HL-60 (cell line): ENCODE results near the gene CTRB1.

Experiments used
- DNase-seq, 2 experiments: peaks; one replicate each; pipeline ENCODE4 v3.0.0-alpha.2; 2010 to 2020; ENCODE audit warnings: low read depth in 1 of 2, low spot score in 1 of 2
- H3K27ac ChIP-seq: fragments of 250-450 bp; sonication (Bioruptor Pico); replicated peaks from 2 replicates; pipeline ENCODE4 v1.5.1; 2020; ENCODE audit warnings: mild to moderate bottlenecking, moderate library complexity
- H3K27me3 ChIP-seq: fragments of 250-450 bp; sonication (Bioruptor Pico); 2 replicates; pipeline ENCODE4 v1.5.1; 2021; ENCODE audit warnings: mild to moderate bottlenecking, moderate library complexity; ENCODE audit not compliant: insufficient read depth, poor library complexity, severe bottlenecking
- H3K4me3 ChIP-seq: replicated peaks from 2 replicates; pipeline ENCODE4 v1.5.1; 2011; ENCODE audit warnings: mild to moderate bottlenecking, control low read depth, low read length; ENCODE audit not compliant: insufficient read depth
- GABPA ChIP-seq: IDR thresholded peaks from 2 replicates; pipeline ENCODE4 v1.6.1; 2012; ENCODE audit warnings: low read depth
- POLR2AphosphoS5 ChIP-seq: IDR thresholded peaks from 2 replicates; pipeline ENCODE4 v1.6.1; 2012; ENCODE audit warnings: low read depth
- SPI1 ChIP-seq: IDR thresholded peaks from 2 replicates; pipeline ENCODE4 v1.6.1; 2012; ENCODE audit warnings: low read depth, mild to moderate bottlenecking, borderline replicate concordance
- TF ChIP-seq, protein P1 (sequence below): IDR thresholded peaks from 2 replicates; pipeline ENCODE4 v1.6.1; 2012; ENCODE audit warnings: low read depth; ENCODE audit not compliant: insufficient replicate concordance
- TF ChIP-seq, protein P2 (sequence below): IDR thresholded peaks from one replicate; pipeline ENCODE4 v1.5.1; 2011; ENCODE audit warnings: low read length, control low read depth, inconsistent platforms; ENCODE audit not compliant: insufficient read depth

The CTRB1 gene

DNA sequence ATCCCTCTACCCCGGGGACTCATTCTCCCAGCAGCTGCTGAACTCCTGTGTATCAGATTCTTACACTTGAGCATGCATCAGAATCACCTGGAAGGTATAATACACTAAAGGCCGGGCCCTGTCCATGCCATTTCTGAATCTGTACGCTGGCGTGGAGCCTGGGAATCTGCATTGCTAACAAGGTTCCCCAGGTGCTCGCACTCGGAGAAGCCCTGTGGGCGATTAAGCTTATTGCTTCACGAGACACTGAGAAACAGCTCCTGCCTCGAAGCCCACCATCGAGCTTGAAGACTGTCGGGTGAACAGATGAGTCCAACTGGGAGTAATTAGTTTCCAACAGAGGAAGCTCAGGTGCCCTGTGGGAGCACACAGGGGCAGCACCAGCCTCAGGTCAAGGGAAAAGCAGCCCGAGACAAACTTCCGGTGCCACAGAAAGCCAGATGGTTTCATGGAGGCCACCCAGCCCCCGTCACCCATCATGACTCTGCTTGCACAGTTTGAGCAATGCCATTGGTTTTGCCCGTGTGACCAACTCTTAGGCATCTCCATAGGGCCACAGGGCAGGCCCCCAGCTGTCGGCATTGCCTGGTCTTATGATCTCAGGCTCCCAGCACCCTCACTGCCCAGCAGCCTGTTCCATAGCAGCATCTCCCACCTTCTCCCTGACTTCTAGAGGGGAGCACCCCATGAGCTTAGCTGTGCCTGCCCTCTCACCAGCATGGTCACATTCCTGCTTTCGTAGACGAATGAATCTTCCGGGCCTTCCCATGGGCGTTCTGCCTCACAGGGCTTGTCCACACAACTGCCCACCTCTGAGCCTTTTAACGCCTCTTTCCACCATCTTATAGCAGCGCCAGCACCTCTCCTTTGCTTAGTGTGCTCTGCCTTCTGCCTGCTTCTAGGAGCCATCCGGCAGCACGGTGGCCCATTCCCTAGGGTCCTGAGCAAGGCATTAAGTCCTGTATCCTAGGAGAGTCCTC lies 22.7 kb upstream of the CTRB1 start:
- no peak for DNase-seq
- Histone ChIP-seq H3K4me3 (no peak overlapping the region), H3K27me3 (peaks cover 12% of the 10 kb centered on the region), H3K27ac (no peak overlapping the region)
- TF ChIP-seq GABPA (no peak), POLR2AphosphoS5 (no peak), SPI1 (no peak)
- TF ChIP-seq, protein P1, sequence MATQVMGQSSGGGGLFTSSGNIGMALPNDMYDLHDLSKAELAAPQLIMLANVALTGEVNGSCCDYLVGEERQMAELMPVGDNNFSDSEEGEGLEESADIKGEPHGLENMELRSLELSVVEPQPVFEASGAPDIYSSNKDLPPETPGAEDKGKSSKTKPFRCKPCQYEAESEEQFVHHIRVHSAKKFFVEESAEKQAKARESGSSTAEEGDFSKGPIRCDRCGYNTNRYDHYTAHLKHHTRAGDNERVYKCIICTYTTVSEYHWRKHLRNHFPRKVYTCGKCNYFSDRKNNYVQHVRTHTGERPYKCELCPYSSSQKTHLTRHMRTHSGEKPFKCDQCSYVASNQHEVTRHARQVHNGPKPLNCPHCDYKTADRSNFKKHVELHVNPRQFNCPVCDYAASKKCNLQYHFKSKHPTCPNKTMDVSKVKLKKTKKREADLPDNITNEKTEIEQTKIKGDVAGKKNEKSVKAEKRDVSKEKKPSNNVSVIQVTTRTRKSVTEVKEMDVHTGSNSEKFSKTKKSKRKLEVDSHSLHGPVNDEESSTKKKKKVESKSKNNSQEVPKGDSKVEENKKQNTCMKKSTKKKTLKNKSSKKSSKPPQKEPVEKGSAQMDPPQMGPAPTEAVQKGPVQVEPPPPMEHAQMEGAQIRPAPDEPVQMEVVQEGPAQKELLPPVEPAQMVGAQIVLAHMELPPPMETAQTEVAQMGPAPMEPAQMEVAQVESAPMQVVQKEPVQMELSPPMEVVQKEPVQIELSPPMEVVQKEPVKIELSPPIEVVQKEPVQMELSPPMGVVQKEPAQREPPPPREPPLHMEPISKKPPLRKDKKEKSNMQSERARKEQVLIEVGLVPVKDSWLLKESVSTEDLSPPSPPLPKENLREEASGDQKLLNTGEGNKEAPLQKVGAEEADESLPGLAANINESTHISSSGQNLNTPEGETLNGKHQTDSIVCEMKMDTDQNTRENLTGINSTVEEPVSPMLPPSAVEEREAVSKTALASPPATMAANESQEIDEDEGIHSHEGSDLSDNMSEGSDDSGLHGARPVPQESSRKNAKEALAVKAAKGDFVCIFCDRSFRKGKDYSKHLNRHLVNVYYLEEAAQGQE: no peak
- TF ChIP-seq, protein P2, sequence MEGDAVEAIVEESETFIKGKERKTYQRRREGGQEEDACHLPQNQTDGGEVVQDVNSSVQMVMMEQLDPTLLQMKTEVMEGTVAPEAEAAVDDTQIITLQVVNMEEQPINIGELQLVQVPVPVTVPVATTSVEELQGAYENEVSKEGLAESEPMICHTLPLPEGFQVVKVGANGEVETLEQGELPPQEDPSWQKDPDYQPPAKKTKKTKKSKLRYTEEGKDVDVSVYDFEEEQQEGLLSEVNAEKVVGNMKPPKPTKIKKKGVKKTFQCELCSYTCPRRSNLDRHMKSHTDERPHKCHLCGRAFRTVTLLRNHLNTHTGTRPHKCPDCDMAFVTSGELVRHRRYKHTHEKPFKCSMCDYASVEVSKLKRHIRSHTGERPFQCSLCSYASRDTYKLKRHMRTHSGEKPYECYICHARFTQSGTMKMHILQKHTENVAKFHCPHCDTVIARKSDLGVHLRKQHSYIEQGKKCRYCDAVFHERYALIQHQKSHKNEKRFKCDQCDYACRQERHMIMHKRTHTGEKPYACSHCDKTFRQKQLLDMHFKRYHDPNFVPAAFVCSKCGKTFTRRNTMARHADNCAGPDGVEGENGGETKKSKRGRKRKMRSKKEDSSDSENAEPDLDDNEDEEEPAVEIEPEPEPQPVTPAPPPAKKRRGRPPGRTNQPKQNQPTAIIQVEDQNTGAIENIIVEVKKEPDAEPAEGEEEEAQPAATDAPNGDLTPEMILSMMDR: no peak

DNA sequence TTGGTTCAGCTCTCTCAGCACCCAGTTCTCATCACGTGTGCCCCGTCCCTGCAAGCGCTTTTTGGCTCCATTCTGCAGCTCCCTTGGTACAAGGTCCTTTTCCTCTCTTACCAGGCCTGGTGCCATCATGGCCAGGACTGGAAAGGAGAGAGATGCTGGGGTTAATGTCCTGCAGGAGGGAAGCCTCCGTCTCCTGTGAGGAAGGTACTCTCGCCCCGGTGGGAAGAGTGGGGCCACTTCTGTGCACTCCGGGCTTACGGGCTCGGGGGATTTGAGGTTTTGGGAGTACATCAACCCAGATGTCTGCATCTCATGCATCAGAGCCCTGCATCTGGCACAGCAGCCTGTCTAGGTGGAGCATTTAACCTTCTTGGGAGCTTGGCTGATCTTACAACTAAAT lies 22.0 kb upstream of the CTRB1 start:
- peaks cover 12% of the 10 kb centered on the region for H3K27me3 ChIP-seq
- TF ChIP-seq POLR2AphosphoS5: no peak
- TF ChIP-seq GABPA: no peak
- TF ChIP-seq, protein P2: no peak
- TF ChIP-seq, protein P1: no peak
- TF ChIP-seq SPI1: no peak

DNA sequence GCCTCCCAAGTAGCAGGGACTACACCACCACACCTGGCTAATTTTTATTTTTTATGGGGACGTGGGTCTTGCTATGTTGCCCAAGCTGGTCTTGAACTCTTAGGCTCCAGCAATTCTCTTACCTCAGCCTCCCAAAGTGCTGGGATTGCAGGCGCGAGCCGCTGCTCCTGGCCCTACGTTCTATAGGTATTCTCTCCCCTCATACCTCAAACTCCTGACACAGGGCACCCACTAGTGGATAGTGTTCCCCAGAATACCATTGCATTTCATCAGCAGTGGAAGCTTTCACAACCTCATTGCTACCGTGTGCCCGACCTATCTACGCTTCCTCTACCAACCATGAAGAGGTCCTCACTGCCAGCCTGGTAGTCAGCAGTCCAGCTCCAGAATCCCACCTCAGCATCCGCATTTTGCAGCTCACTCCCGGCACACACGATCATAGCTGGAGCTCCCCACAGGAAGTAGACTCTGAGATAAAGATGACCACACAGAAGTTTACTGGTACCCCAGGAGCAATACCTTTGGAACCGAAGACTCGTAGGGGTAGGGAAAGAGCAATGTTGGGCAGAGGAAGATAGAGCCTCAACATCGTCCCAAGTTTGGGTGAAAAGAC lies 21.2 kb upstream of the CTRB1 start:
- TF ChIP-seq, protein P1: no peak
- TF ChIP-seq, protein P2: no peak
- TF ChIP-seq POLR2AphosphoS5 (no peak), SPI1 (no peak), GABPA (no peak)
- Histone ChIP-seq H3K4me3 (no peak overlapping the region), H3K27me3 (peaks cover 12% of the 10 kb centered on the region), H3K27ac (no peak overlapping the region)
- peak in 1 of 2 experiments; percentile 15 for DNase-seq

More for the DNA sequence above, 22.0 kb upstream of the CTRB1 start:
- no peak overlapping the region for H3K4me3 ChIP-seq
- DNase-seq: no peak
- no peak overlapping the region for H3K27ac ChIP-seq
